ENCODE measurements around the gene COL18A1.

GRCh38 chr21:45542242-45542666, 137.3 kb downstream of the COL18A1 start, which contains the start of gene SLC19A1:
- TF ChIP-seq CSRNP3 (CRISPR knock-in tag; IDR thresholded peaks at IDR 0.05) = no peak
- no peak for TF ChIP-seq TCF4 (CRISPR knock-in tag; IDR thresholded peaks at IDR 0.05; ENCODE audit: borderline replicate concordance)
- TF ChIP-seq ZFP30 (CRISPR knock-in tag; IDR thresholded peaks at IDR 0.05) = no peak
- no peak for TF ChIP-seq GLIS3 (CRISPR knock-in tag; IDR thresholded peaks at IDR 0.05)
- TF ChIP-seq ZFP3 (CRISPR knock-in tag; IDR thresholded peaks at IDR 0.05) = no peak
